Activated gamma-delta T cell treated with Interleukin-2 at 50 U/mL for 16 hours (primary cell): ENCODE data around the gene FCMR.
"Not testable (repeated sequence)": the region's sequence is repeated elsewhere in the genome, so short reads cannot be mapped to it uniquely, and the experiment has no call there.

Experiments used
- DNase-seq: peaks from one replicate; pipeline ENCODE4 v3.0.0-alpha.2; 2020

FCMR gene

GRCh38 chr1:206868264-206868663, 53.5 kb downstream of the FCMR start:
- no peak for DNase-seq

- DNase-seq = no peak
Observed at GRCh38 chr1:206867716-206868115, 54.0 kb downstream of the FCMR start.

GRCh38 chr1:206867239-206867638, 54.5 kb downstream of the FCMR start:
- DNase-seq = no peak

- no peak for DNase-seq
Observed at GRCh38 chr1:206866062-206866461, 55.7 kb downstream of the FCMR start.

- DNase-seq = peak; percentile 86
Observed at GRCh38 chr1:206864939-206865671, 56.6 kb downstream of the FCMR start, which contains the start of gene IL20. Gene IL20 (plus strand): TSS chr1:206865623. CDS start chr1:206865853, 230 bp downstream.

GRCh38 chr1:206863266-206863665, 58.5 kb downstream of the FCMR start:
- no peak for DNase-seq

- DNase-seq = no peak
Observed at GRCh38 chr1:206860165-206860564, 61.6 kb downstream of the FCMR start.

- DNase-seq = no peak
Observed at GRCh38 chr1:206859082-206859521, 62.6 kb downstream of the FCMR start.

GRCh38 chr1:206856674-206857464, 64.9 kb downstream of the FCMR start:
- DNase-seq = no peak

- no peak for DNase-seq
Observed at GRCh38 chr1:206855859-206856258, 65.9 kb downstream of the FCMR start.

- DNase-seq = no peak
Observed at GRCh38 chr1:206854401-206855129, 67.2 kb downstream of the FCMR start.

GRCh38 chr1:206853696-206854095, 68.0 kb downstream of the FCMR start:
- DNase-seq = not testable (repeated sequence)
